GM18520 (cell line): Measurements from ENCODE around the gene NDFIP2.

Experiments used
- ATAC-seq: cut with Tn5 transposase; IDR thresholded peaks from one replicate; pipeline ENCODE4 v1.9.1; 2021; ENCODE audit not compliant: unreplicated experiment

NDFIP2 gene

GRCh38 chr13:79492918-79493594 is 12.1 kb downstream of the NDFIP2 start:
- no peak for ATAC-seq

GRCh38 chr13:79496188-79496587 is 15.2 kb downstream of the NDFIP2 start:
- ATAC-seq, result peak; percentile 80

- ATAC-seq, result no peak
Measured at GRCh38 chr13:79497064-79497463, 16.1 kb downstream of the NDFIP2 start.

- ATAC-seq, result no peak
Measured at GRCh38 chr13:79497852-79498251, 16.9 kb downstream of the NDFIP2 start.

GRCh38 chr13:79500829-79501228 is 19.9 kb downstream of the NDFIP2 start:
- ATAC-seq, result no peak

- no peak for ATAC-seq
Measured at GRCh38 chr13:79501538-79502232, 20.7 kb downstream of the NDFIP2 start.

GRCh38 chr13:79502859-79503468 is 22.0 kb downstream of the NDFIP2 start:
- ATAC-seq, result no peak

- ATAC-seq, result no peak
Measured at GRCh38 chr13:79503473-79504017, 22.6 kb downstream of the NDFIP2 start.

GRCh38 chr13:79508224-79508961 is 27.4 kb downstream of the NDFIP2 start:
- ATAC-seq, result no peak

- ATAC-seq, result no peak
Measured at GRCh38 chr13:79511611-79512010, 30.7 kb downstream of the NDFIP2 start.

- no peak for ATAC-seq
Measured at GRCh38 chr13:79512950-79513349, 32.0 kb downstream of the NDFIP2 start.

- no peak for ATAC-seq
Measured at GRCh38 chr13:79516595-79516994, 35.6 kb downstream of the NDFIP2 start.

GRCh38 chr13:79519255-79519654 is 38.3 kb downstream of the NDFIP2 start:
- ATAC-seq, result no peak

GRCh38 chr13:79522583-79522982 is 41.6 kb downstream of the NDFIP2 start:
- peak; percentile 89 for ATAC-seq

GRCh38 chr13:79525064-79525857 is 44.3 kb downstream of the NDFIP2 start:
- no peak for ATAC-seq

- ATAC-seq, result no peak
Measured at GRCh38 chr13:79527698-79528097, 46.7 kb downstream of the NDFIP2 start.

- no peak for ATAC-seq
Measured at GRCh38 chr13:79528356-79528755, 47.4 kb downstream of the NDFIP2 start.

- no peak for ATAC-seq
Measured at GRCh38 chr13:79528759-79529191, 47.8 kb downstream of the NDFIP2 start.

GRCh38 chr13:79529817-79530216 is 48.9 kb downstream of the NDFIP2 start:
- ATAC-seq, result no peak

GRCh38 chr13:79530270-79530669 is 49.3 kb downstream of the NDFIP2 start:
- no peak for ATAC-seq
